Measurements from ENCODE around the gene FBXW9. TPM values are rescaled to one million over a fixed set of nuclear protein-coding genes. Genes with fewer than 3 reads are reported as not detected.

The FBXW9 gene
- total and polyA plus RNA-seq, 2 of the 8 experiments (the other 6 are each of a cell fraction or from before 2014, with no cell fraction given): 10.8 to 30.1 TPM

DNA sequence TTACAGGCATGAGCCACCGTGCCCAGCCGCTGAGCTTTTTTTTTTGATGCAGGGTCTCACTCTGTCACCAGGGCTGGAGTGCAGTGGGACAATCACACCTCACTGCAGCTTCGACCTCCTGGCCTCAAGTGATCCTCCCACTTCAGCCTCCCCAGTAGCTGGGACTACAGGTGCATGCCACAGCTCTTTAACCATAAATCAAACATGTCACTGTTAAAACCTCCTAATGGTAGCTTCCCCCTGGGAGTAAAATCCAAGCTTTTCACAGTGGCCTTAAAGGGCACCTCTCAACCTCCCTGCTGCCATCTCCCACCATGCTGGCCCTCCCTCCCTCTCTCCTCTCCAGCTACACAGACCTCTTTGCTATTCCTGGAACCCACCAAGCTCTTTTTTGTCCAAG, 10.6 kb downstream of the FBXW9 start:
- Histone ChIP-seq H3K9ac (replicated peaks in 1 of 4; ENCODE audit: extremely low read depth in 1 of 4, low read depth in 3 of 4, low read length in 3 of 4) (no peak overlapping the region), H3K23ac (ENCODE audit: insufficient read length) (no peak overlapping the region), H3K23me2 (ENCODE audit: low read depth, low read length) (no peaks in the 10 kb centered on the region), H3K4me3 (ENCODE audit: extremely low read depth in 1 of 4, insufficient read depth in 2 of 4, low read depth in 3 of 4, low read length in 4 of 4) (no peak overlapping the region), H2BK5ac (ENCODE audit: low read depth, low read length) (no peak overlapping the region), H3K27me3 (replicated peaks in 1 of 4; ENCODE audit: control insufficient read depth in 3 of 4, extremely low read depth in 1 of 4, insufficient read depth in 3 of 4, low read length in 3 of 4) (no peaks in the 10 kb centered on the region), H2BK20ac (ENCODE audit: low read length) (no peak overlapping the region), H3K79me2 (ENCODE audit: control insufficient read depth in 1 of 2, insufficient read depth in 2 of 2, low read length in 2 of 2) (no peaks in the 10 kb centered on the region), H4K20me1 (replicated peaks in 1 of 2; ENCODE audit: control insufficient read depth in 1 of 2, insufficient read depth in 2 of 2, low read length in 2 of 2) (peaks cover 0 to 4% of the 10 kb centered on the region in 2 experiments), H3K14ac (ENCODE audit: insufficient read length) (no peak overlapping the region), H3K18ac (ENCODE audit: extremely low read depth, low read length) (no peak overlapping the region), H3K56ac (replicated peaks; ENCODE audit: insufficient read length, low read depth, low read length) (no peak overlapping the region), H2AK5ac (ENCODE audit: low read depth, low read length) (no peak overlapping the region), H4K5ac (ENCODE audit: insufficient read length, low read depth, low read length) (no peak overlapping the region), H3K9me3 (ENCODE audit: insufficient read depth in 2 of 2, low read depth in 1 of 2, low read length in 1 of 2) (no peaks in the 10 kb centered on the region), H3K4me2 (ENCODE audit: insufficient read depth in 1 of 2, low read depth in 2 of 2, low read length in 2 of 2) (no peak overlapping the region), H2AFZ (ENCODE audit: low read length) (no peak overlapping the region), H2BK120ac (replicated peaks; ENCODE audit: low read depth, low read length) (no peak overlapping the region), H3K27ac (ENCODE audit: low read depth, low read length) (no peak overlapping the region), H4K91ac (replicated peaks; ENCODE audit: insufficient read length, low read length) (no peak overlapping the region), H2BK12ac (ENCODE audit: low read depth, low read length) (no peak overlapping the region), H4K8ac (ENCODE audit: extremely low read depth, insufficient read depth, low read length) (no peak overlapping the region), H3K4ac (replicated peaks; ENCODE audit: insufficient read length, low read depth, low read length) (no peak overlapping the region), H3K36me3 (ENCODE audit: control insufficient read depth in 2 of 4, insufficient read depth in 4 of 4, low read length in 3 of 4) (no peaks in the 10 kb centered on the region), H2BK15ac (ENCODE audit: low read length) (no peak overlapping the region), H3K79me1 (ENCODE audit: low read depth, low read length) (no peaks in the 10 kb centered on the region), H3K4me1 (replicated peaks in 1 of 4; ENCODE audit: control insufficient read depth in 3 of 4, insufficient read depth in 4 of 4, low read length in 3 of 4) (peaks cover 0 to 3% (median 0%) of the 10 kb centered on the region in 4 experiments; a peak in 1 of 7 replicates)
- WGBS, 2 experiments (ENCODE audit: extremely low coverage in 1 of 2, insufficient coverage in 1 of 2, insufficient read length in 1 of 2, insufficient replicate concordance in 2 of 2, low coverage in 1 of 2, low lambda C conversion rate in 2 of 2, missing lambda C conversion rate in 1 of 2): 85% methylated on average over 3 of the region's 3 CpGs; no CpG with 5 or more reads in 1 of the 2 experiments
- POLR2A ChIA-PET (ENCODE audit: partially characterized antibody): interaction anchor here (0.8 to 4.1 kb wide), 10 partner anchors 8 to 107 kb away, joined by 3 to 30 read pairs (median 4); partner anchors contain the start of genes FBXW9 and GET3
- CTCF ChIA-PET (ENCODE audit: partially characterized antibody): interaction anchor here (0.8 to 3.2 kb wide), 7 partner anchors 9 to 75 kb away, joined by 3 to 20 read pairs (median 4); no protein-coding TSS in a partner anchor
- FAIRE-seq (no peak), DNase-seq (ENCODE audit: low read depth in 1 of 2, low spot score in 2 of 2) (no peak)
- TF ChIP-seq BCL11A (IDR thresholded peaks at IDR 0.05; ENCODE audit: low read depth in 2 of 2, low read length in 2 of 2): no peak
- TF ChIP-seq CEBPB (IDR thresholded peaks at IDR 0.05; ENCODE audit: low read depth, low read length): no peak
- no peak for TF ChIP-seq SAP30 (IDR thresholded peaks at IDR 0.05; ENCODE audit: insufficient read depth, insufficient replicate concordance, low read length)
- TF ChIP-seq ZNF274 (IDR thresholded peaks at IDR 0.05; ENCODE audit: borderline replicate concordance, extremely low read depth, low read length): no peak
- no peak for TF ChIP-seq JUND (IDR thresholded peaks at IDR 0.05; ENCODE audit: low read length)
- no peak for TF ChIP-seq RNF2 (IDR thresholded peaks at IDR 0.05; ENCODE audit: borderline replicate concordance, low read depth, low read length, missing control alignments, poor library complexity, severe bottlenecking)
- TF ChIP-seq KDM4A (IDR thresholded peaks at IDR 0.05; ENCODE audit: low read depth, low read length, severe bottlenecking): no peak
- TF ChIP-seq YY1 (IDR thresholded peaks at IDR 0.05; ENCODE audit: low read depth, low read length): no peak
- TF ChIP-seq ATF2 (IDR thresholded peaks at IDR 0.05; ENCODE audit: low read length): no peak
- TF ChIP-seq KDM1A (IDR thresholded peaks at IDR 0.05; ENCODE audit: borderline replicate concordance, low read length): no peak
- TF ChIP-seq CHD1 (IDR thresholded peaks at IDR 0.05; ENCODE audit: low read depth, low read length): no peak
- no peak for TF ChIP-seq HDAC6 (IDR thresholded peaks at IDR 0.05; ENCODE audit: low read depth, low read length)

Measured in H1 (cell line).